ENCODE data around the gene UBC. TPM values are rescaled to one million over a fixed set of nuclear protein-coding genes. Genes with fewer than 3 reads are reported as not detected.
"Not testable (repeated sequence)": the region's sequence is repeated elsewhere in the genome, so short reads cannot be mapped to it uniquely, and the experiment has no call there.

Gene UBC
- total RNA-seq, 1 experiment from 2014 or later, result 1,852 TPM

GRCh38 chr12:124938108-124938507, 23.7 kb upstream of the UBC start:
- DNase-seq (ENCODE audit: extremely low read depth, low read depth), result no peak

- DNase-seq (ENCODE audit: extremely low read depth, low read depth), result not testable (repeated sequence)
Measured at GRCh38 chr12:124931528-124931927, 17.1 kb upstream of the UBC start.

GRCh38 chr12:124930586-124930985, 16.1 kb upstream of the UBC start:
- no peak for DNase-seq (ENCODE audit: extremely low read depth, low read depth)

- no peak for DNase-seq (ENCODE audit: extremely low read depth, low read depth)
Measured at GRCh38 chr12:124929649-124930419, 15.4 kb upstream of the UBC start.

- no peak for DNase-seq (ENCODE audit: extremely low read depth, low read depth)
Measured at GRCh38 chr12:124928912-124929530, 14.6 kb upstream of the UBC start.

- peak; percentile 61 for DNase-seq (ENCODE audit: extremely low read depth, low read depth)
Measured at GRCh38 chr12:124928095-124928911, 13.9 kb upstream of the UBC start.

- DNase-seq (ENCODE audit: extremely low read depth, low read depth), result peak; percentile 92
Measured at GRCh38 chr12:124927201-124928094, 13.0 kb upstream of the UBC start.

GRCh38 chr12:124925782-124926181, 11.3 kb upstream of the UBC start:
- not testable (repeated sequence) for DNase-seq (ENCODE audit: extremely low read depth, low read depth)

GRCh38 chr12:124925117-124925516, 10.7 kb upstream of the UBC start:
- DNase-seq (ENCODE audit: extremely low read depth, low read depth), result no peak

GRCh38 chr12:124923905-124924734, 9.7 kb upstream of the UBC start:
- peak; percentile 61 for DNase-seq (ENCODE audit: extremely low read depth, low read depth)

GRCh38 chr12:124921200-124922031, 7.0 kb upstream of the UBC start:
- DNase-seq (ENCODE audit: extremely low read depth, low read depth), result peak; percentile 67

GRCh38 chr12:124920353-124920935, 6.0 kb upstream of the UBC start:
- DNase-seq (ENCODE audit: extremely low read depth, low read depth), result no peak

- peak; percentile 62 for DNase-seq (ENCODE audit: extremely low read depth, low read depth)
Measured at GRCh38 chr12:124919521-124920352, 5.3 kb upstream of the UBC start.

GRCh38 chr12:124918622-124918988, 4.2 kb upstream of the UBC start:
- DNase-seq (ENCODE audit: extremely low read depth, low read depth), result not testable (repeated sequence)

- no peak for DNase-seq (ENCODE audit: extremely low read depth, low read depth)
Measured at GRCh38 chr12:124917841-124918621, 3.6 kb upstream of the UBC start.

- DNase-seq (ENCODE audit: extremely low read depth, low read depth), result peak; percentile 100
Measured at GRCh38 chr12:124917135-124917840, 2.8 kb upstream of the UBC start.
